Stomach (tissue), 4 donors: ENCODE results near the gene NDEL1.

ENCODE experiments used
- EP300 ChIP-seq: sonication (generic); formaldehyde crosslinking; IDR thresholded peaks from one replicate; pipeline ENCODE4 v1.6.1; 2017; ENCODE audit warnings: antibody characterized with exemption
- POLR2A ChIP-seq, 4 donors: fragments of 450-650 bp; IDR thresholded peaks; one replicate each; pipeline ENCODE4 v1.6.1; 2016; ENCODE audit warnings: antibody characterized with exemption in 4 of 4, control low read depth in 2 of 4, mild to moderate bottlenecking in 1 of 4, moderate library complexity in 1 of 4
- POLR2AphosphoS5 ChIP-seq, 3 donors: sonication (generic); formaldehyde crosslinking; IDR thresholded peaks; one replicate each; pipeline ENCODE4 v1.6.1; 2016; ENCODE audit warnings: antibody characterized with exemption in 3 of 3
- TF ChIP-seq, protein P1 (sequence below), 7 experiments: fragments of 450-650 bp in 4 of 7; fragments of 200-600 bp in 3 of 7; sonication (generic) in 3 of 7; IDR thresholded peaks; one replicate each; pipeline ENCODE4 v1.5.1; 2016 to 2019; ENCODE audit warnings: antibody characterized with exemption in 7 of 7, control low read depth in 2 of 7, mild to moderate bottlenecking in 1 of 7

DNA sequence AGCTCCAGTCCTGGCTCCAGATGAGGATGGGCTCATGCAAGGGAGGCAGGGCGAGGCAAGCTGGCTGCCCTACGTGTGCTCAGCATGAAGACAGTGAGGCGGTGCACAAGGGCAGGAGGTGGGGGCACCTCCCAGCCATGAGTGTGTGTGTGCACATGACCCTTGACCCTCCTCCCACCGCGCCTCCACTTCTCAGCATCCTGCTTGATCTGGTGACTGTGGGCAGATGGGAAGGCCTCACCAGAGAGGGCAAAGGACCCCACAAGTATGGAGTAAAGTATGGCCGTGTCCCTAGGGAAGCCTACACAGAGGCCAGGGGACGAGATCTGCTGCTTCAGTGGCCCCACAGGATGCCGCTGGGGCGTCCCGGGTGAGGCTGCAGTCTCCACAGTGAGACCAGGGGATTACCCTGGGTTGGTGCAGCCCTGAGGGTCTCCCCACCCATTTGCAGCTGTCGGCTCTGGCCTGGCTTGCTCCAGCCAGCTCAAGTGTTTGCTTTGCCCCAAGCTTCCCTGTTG, 30.1 kb upstream of the NDEL1 start:
- TF ChIP-seq, protein P1, sequence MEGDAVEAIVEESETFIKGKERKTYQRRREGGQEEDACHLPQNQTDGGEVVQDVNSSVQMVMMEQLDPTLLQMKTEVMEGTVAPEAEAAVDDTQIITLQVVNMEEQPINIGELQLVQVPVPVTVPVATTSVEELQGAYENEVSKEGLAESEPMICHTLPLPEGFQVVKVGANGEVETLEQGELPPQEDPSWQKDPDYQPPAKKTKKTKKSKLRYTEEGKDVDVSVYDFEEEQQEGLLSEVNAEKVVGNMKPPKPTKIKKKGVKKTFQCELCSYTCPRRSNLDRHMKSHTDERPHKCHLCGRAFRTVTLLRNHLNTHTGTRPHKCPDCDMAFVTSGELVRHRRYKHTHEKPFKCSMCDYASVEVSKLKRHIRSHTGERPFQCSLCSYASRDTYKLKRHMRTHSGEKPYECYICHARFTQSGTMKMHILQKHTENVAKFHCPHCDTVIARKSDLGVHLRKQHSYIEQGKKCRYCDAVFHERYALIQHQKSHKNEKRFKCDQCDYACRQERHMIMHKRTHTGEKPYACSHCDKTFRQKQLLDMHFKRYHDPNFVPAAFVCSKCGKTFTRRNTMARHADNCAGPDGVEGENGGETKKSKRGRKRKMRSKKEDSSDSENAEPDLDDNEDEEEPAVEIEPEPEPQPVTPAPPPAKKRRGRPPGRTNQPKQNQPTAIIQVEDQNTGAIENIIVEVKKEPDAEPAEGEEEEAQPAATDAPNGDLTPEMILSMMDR (IDR thresholded peaks at IDR 0.05) = no peak
- TF ChIP-seq POLR2AphosphoS5 (IDR thresholded peaks at IDR 0.05) (no peak), EP300 (no peak), POLR2A (IDR thresholded peaks at IDR 0.05) (no peak)
